ENCODE data around the gene PI4K2A. TPM values are rescaled to one million over a fixed set of nuclear protein-coding genes. Genes with fewer than 3 reads are reported as not detected.

PI4K2A gene
- polyA plus RNA-seq, 1 donor (not counting 4 experiments of a cell fraction or from before 2014, with no cell fraction given): 51.3 TPM

DNA sequence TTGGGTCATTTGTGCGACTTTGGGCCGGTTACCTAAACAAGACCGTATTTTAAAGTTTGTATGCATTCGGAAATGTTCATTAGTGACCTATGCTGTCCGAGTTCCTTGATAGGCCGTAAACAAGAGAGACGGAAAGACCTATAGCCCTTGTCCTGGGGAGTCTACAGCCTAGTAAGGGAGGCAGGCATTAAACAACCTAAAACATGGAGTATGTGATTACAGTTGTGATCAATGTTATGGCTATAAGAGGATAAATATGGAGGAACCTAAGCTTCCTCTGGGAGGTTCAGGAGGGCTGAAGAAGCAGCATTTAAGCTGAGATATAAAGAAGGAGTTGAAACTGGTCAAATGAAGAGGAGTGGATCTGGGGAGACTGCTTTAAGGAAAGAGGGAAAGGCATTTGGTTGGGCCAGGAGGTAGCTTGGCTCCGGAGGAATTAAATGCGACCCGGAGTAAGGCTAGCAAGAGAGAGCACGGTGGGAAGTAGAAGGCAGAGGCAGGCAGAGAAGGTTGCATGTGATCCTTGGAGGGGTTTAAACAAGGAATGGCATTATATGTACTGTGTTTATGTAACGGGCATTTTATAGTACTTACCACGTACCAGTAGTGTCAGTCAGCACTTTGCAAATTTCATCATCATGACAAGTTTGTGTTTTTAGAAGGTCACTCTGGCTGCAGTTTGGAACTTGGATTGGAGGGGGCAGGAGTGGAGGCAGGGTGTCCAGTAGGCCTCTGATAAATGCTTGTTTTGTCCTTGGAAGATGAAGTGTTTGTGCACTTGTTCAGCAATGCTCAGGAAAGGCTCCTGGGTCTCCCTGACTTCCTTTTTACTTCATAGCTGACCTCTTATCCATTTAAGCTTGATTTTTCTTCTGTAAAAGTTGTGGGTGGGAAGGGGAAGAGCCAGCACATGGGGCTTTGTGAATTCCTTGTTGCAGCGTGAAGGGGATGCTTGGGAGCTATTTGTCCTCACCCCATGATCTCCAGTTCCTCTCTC is 47.6 kb downstream of the PI4K2A start:
- H3K4me3 ChIP-seq (ENCODE audit: control insufficient read depth in 2 of 3, extremely low read depth in 1 of 3, insufficient read depth in 2 of 3, low read depth in 1 of 3, low read length in 3 of 3): no peak overlapping the region
- H2AFZ ChIP-seq (ENCODE audit: control insufficient read depth, low read length): no peak overlapping the region
- no peaks in the 10 kb centered on the region for H3K27me3 ChIP-seq (ENCODE audit: control insufficient read depth, extremely low read depth, insufficient read depth, low read length)
- H3K9ac ChIP-seq (ENCODE audit: control insufficient read depth, extremely low read depth, insufficient read depth, low read length): peak overlapping the region; percentile 31
- no peak for DNase-seq (ENCODE audit: low read depth, low spot score)
- peak; percentile 41 for FAIRE-seq
- peaks cover 0 to 18% of the 10 kb centered on the region in 2 experiments for H3K36me3 ChIP-seq (ENCODE audit: control insufficient read depth in 2 of 2, extremely low read depth in 1 of 2, insufficient read depth in 2 of 2, low read length in 2 of 2)
- no peaks in the 10 kb centered on the region for H3K9me1 ChIP-seq (ENCODE audit: control insufficient read depth, extremely low read depth, insufficient read depth, low read length)
- TF ChIP-seq, protein P1, sequence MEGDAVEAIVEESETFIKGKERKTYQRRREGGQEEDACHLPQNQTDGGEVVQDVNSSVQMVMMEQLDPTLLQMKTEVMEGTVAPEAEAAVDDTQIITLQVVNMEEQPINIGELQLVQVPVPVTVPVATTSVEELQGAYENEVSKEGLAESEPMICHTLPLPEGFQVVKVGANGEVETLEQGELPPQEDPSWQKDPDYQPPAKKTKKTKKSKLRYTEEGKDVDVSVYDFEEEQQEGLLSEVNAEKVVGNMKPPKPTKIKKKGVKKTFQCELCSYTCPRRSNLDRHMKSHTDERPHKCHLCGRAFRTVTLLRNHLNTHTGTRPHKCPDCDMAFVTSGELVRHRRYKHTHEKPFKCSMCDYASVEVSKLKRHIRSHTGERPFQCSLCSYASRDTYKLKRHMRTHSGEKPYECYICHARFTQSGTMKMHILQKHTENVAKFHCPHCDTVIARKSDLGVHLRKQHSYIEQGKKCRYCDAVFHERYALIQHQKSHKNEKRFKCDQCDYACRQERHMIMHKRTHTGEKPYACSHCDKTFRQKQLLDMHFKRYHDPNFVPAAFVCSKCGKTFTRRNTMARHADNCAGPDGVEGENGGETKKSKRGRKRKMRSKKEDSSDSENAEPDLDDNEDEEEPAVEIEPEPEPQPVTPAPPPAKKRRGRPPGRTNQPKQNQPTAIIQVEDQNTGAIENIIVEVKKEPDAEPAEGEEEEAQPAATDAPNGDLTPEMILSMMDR (optimal IDR thresholded peaks at IDR 0.05 in 1 of 3, IDR thresholded peaks at IDR 0.05 in 1 of 3, conservative IDR thresholded peaks at IDR 0.05 in 1 of 3; ENCODE audit: extremely low read depth in 1 of 3, insufficient read depth in 2 of 3, low read length in 3 of 3): no peak
- no peak for TF ChIP-seq EZH2 (IDR thresholded peaks at IDR 0.05; ENCODE audit: low read length)
- H3K4me1 ChIP-seq (ENCODE audit: control insufficient read depth, extremely low read depth, insufficient read depth, low read length): peaks cover 48% of the 10 kb centered on the region
- peaks cover 37% of the 10 kb centered on the region for H3K79me2 ChIP-seq (ENCODE audit: control insufficient read depth, insufficient read depth, low read length)
- peaks cover 2% of the 10 kb centered on the region for H4K20me1 ChIP-seq (ENCODE audit: control insufficient read depth, extremely low read depth, insufficient read depth, low read length)
- peak overlapping the region; percentile 23 for H3K4me2 ChIP-seq (ENCODE audit: control insufficient read depth, extremely low read depth, insufficient read depth, low read depth, low read length)
- dilution Hi-C loops (cut with MboI; ENCODE audit: extremely low pct_ligation_motif_present, low sequenced_read_pairs): loop anchor here (5.0 kb wide), 1 partner anchor 39 kb away; no protein-coding TSS in a partner anchor
- peak overlapping the region; percentile 59 for H3K27ac ChIP-seq (ENCODE audit: control insufficient read depth, insufficient read depth, low read length)
- H3K9me3 ChIP-seq (ENCODE audit: control insufficient read depth, low read depth, low read length): no peaks in the 10 kb centered on the region

DNA sequence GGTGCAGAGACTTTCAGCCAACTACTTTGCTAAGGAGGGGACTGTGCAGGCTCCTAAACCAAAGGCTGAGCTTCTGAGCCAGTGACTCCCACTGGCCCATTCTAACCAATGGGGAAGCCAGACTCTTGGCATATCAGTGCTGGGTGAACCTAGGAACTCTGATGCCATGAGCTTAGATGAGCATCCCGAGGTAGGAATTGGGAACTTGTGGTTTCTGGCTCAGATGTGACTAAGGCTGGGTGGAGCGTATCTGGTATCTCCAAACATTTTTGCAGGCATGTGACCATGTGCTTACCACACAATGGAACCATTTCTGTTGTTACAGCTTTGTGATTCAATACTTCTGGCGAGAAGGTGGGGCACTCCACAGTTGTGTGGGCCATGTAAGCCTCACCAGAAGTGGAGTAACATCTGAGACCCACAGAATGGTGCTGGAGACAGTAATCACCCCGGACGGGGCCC is 49.1 kb downstream of the PI4K2A start:
- Histone ChIP-seq H3K4me1 (ENCODE audit: control insufficient read depth, extremely low read depth, insufficient read depth, low read length) (peaks cover 36% of the 10 kb centered on the region), H3K27ac (ENCODE audit: control insufficient read depth, insufficient read depth, low read length) (peak overlapping the region; percentile 97), H3K79me2 (ENCODE audit: control insufficient read depth, insufficient read depth, low read length) (peaks cover 23% of the 10 kb centered on the region), H3K36me3 (ENCODE audit: control insufficient read depth in 2 of 2, extremely low read depth in 1 of 2, insufficient read depth in 2 of 2, low read length in 2 of 2) (peaks cover 0 to 9% of the 10 kb centered on the region in 2 experiments), H4K20me1 (ENCODE audit: control insufficient read depth, extremely low read depth, insufficient read depth, low read length) (peaks cover 2% of the 10 kb centered on the region), H2AFZ (ENCODE audit: control insufficient read depth, low read length) (no peak overlapping the region), H3K9me3 (ENCODE audit: control insufficient read depth, low read depth, low read length) (no peaks in the 10 kb centered on the region), H3K9me1 (ENCODE audit: control insufficient read depth, extremely low read depth, insufficient read depth, low read length) (no peaks in the 10 kb centered on the region), H3K4me2 (ENCODE audit: control insufficient read depth, extremely low read depth, insufficient read depth, low read depth, low read length) (peak overlapping the region; percentile 69), H3K4me3 (ENCODE audit: control insufficient read depth in 2 of 3, extremely low read depth in 1 of 3, insufficient read depth in 2 of 3, low read depth in 1 of 3, low read length in 3 of 3) (no peak overlapping the region), H3K9ac (ENCODE audit: control insufficient read depth, extremely low read depth, insufficient read depth, low read length) (peak overlapping the region; percentile 75), H3K27me3 (ENCODE audit: control insufficient read depth, extremely low read depth, insufficient read depth, low read length) (no peaks in the 10 kb centered on the region)
- dilution Hi-C loops (cut with MboI; ENCODE audit: extremely low pct_ligation_motif_present, low sequenced_read_pairs): loop anchor here (5.0 kb wide), 1 partner anchor 38 kb away; no protein-coding TSS in a partner anchor
- DNase-seq (ENCODE audit: low read depth, low spot score) (peak; percentile 99), FAIRE-seq (peak; percentile 99)
- no peak for TF ChIP-seq EZH2 (IDR thresholded peaks at IDR 0.05; ENCODE audit: low read length)
- TF ChIP-seq, protein P1 (optimal IDR thresholded peaks at IDR 0.05 in 1 of 3, IDR thresholded peaks at IDR 0.05 in 1 of 3, conservative IDR thresholded peaks at IDR 0.05 in 1 of 3; ENCODE audit: extremely low read depth in 1 of 3, insufficient read depth in 2 of 3, low read length in 3 of 3): no peak

Measured in keratinocyte (primary cell).